ENCODE results near the gene FBN1. TPM values are rescaled to one million over a fixed set of nuclear protein-coding genes. Genes with fewer than 3 reads are reported as not detected.

FBN1 gene
- total and polyA plus RNA-seq, 2 donors (not counting 3 experiments of a cell fraction or from before 2014, with no cell fraction given) = 107 to 111 TPM

- ChIA-PET POLR2A (no interaction called here), CTCF (interaction anchor here (1.3 kb wide), 1 partner anchor 129 kb away, joined by 3 read pairs; no protein-coding TSS in a partner anchor)
- H3K27ac ChIP-seq (ENCODE audit: insufficient read depth, low read depth, low read length) = no peak overlapping the region
- no peak overlapping the region for H3K4me2 ChIP-seq (ENCODE audit: insufficient read depth, low read length)
- no peaks in the 10 kb centered on the region for H3K27me3 ChIP-seq (ENCODE audit: control insufficient read depth in 2 of 2, insufficient read depth in 2 of 2, low read length in 2 of 2)
- H3K9ac ChIP-seq (replicated peaks; ENCODE audit: extremely low read depth, insufficient read depth, low read length) = no peak overlapping the region
- no peak overlapping the region for H3K4me3 ChIP-seq (replicated peaks in 1 of 3; ENCODE audit: insufficient read depth in 1 of 3, low read depth in 1 of 3, low read length in 3 of 3)
- no peaks in the 10 kb centered on the region for H3K9me3 ChIP-seq (replicated peaks; ENCODE audit: control insufficient read depth, insufficient read depth, low read length)
- H2AFZ ChIP-seq (ENCODE audit: low read depth, low read length) = no peak overlapping the region
- peak; percentile 71 for FAIRE-seq
- H4K20me1 ChIP-seq (replicated peaks; ENCODE audit: control insufficient read depth, extremely low read depth, insufficient read depth, low read length) = no peaks in the 10 kb centered on the region
- TF ChIP-seq EZH2 (IDR thresholded peaks at IDR 0.05; ENCODE audit: borderline replicate concordance, low read depth, low read length, severe bottlenecking) (no peak), POLR2A (IDR thresholded peaks at IDR 0.05; ENCODE audit: low read depth, low read length) (no peak), JUN (IDR thresholded peaks at IDR 0.05; ENCODE audit: borderline replicate concordance, insufficient read depth, insufficient read length, low read depth) (no peak), MYC (IDR thresholded peaks at IDR 0.05; ENCODE audit: low read depth, low read length) (no peak), MAX (IDR thresholded peaks at IDR 0.05; ENCODE audit: insufficient read depth, insufficient read length) (no peak), FOS (IDR thresholded peaks at IDR 0.05; ENCODE audit: borderline replicate concordance, insufficient read depth, low read length) (no peak), GATA2 (IDR thresholded peaks at IDR 0.05; ENCODE audit: insufficient read depth, insufficient read length, low read depth, low read length) (no peak), CTCF (IDR thresholded peaks at IDR 0.05; ENCODE audit: extremely low read depth in 1 of 2, insufficient read depth in 1 of 2, low read depth in 1 of 2, low read length in 2 of 2) (no peak), POLR2AphosphoS5 (IDR thresholded peaks at IDR 0.05; ENCODE audit: insufficient read depth, low read depth, low read length) (no peak)
- peak; percentile 17 for DNase-seq (ENCODE audit: low read depth, low spot score)
- no peaks in the 10 kb centered on the region for H3K36me3 ChIP-seq (ENCODE audit: control insufficient read depth in 2 of 2, extremely low read depth in 1 of 2, insufficient read depth in 2 of 2, low read length in 2 of 2)
- dilution Hi-C loops (cut with MboI; ENCODE audit: extremely low pct_ligation_motif_present, low sequenced_read_pairs) (no loop called here), intact Hi-C loops (cut with micrococcal nuclease) (no loop called here)
- no TSS peak for BruUV-seq (replicated peaks)
- H3K79me2 ChIP-seq (ENCODE audit: control insufficient read depth, insufficient read depth, low read length) = no peaks in the 10 kb centered on the region
- H3K4me1 ChIP-seq (ENCODE audit: control insufficient read depth, extremely low read depth, insufficient read depth, low read length) = peaks cover 3% of the 10 kb centered on the region
- H3K9me1 ChIP-seq (replicated peaks; ENCODE audit: control insufficient read depth, extremely low read depth, insufficient read depth, low read length) = no peaks in the 10 kb centered on the region
Observed at GRCh38 chr15:48672206-48672605, 26.7 kb upstream of the FBN1 start.

Measured in endothelial cell of umbilical vein (primary cell).